ENCODE results near the gene CHEK2.

DNA sequence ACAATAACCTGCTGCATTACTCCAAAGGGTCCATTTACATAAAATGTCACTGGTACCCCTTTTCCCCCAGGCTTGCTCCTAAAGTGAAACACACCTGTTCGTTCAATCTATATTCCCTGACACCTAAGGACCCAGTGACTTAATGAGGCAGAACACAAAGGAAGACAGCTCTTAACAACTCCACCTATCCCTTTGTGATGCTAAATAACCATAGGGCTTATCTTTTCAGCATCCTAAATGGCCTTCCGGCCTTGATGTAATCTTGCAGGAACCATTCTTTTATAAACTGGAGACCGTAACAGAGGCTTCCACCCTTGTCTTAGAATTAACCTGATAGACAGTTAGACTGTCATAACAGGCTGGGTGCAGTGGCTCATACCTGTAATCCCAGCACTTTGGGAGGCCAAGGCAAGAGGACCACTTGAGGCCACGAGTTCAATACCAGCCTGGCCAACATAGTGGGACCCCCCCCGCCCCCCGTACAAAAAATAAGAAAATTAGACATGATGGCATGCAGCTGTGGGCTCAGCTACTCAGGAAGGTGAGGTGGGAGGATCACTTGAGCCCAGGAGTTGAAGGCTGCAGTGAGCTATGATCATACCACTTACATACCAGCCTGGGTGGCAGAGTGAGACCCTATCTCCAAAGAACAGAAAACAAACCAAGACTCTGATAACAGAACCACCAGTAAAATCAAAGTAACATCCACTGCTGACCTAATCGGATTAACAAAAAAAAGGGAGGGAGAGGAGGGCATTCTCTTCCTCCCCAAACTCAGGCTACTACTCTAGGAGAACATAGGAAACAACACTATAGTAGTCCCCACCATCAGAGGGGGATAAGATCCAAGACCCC lies 5.1 kb downstream of the CHEK2 start:
- TF ChIP-seq EZH2phosphoT487 (IDR thresholded peaks at IDR 0.05; ENCODE audit: insufficient read depth, low read depth) (no peak), EZH2 (IDR thresholded peaks at IDR 0.05; ENCODE audit: insufficient read depth, poor library complexity, severe bottlenecking) (no peak)

Measured in GM23248 (cell line).